Tibial nerve (tissue), 4 donors: ENCODE results near the gene TLR5.

Experiments used
- EP300 ChIP-seq, 2 donors: sonication (generic); formaldehyde crosslinking; IDR thresholded peaks; one replicate each; pipeline ENCODE4 v1.6.1; 2017; ENCODE audit warnings: antibody characterized with exemption in 2 of 2, mild to moderate bottlenecking in 1 of 2
- POLR2A ChIP-seq, 2 donors: fragments of 450-650 bp; IDR thresholded peaks; one replicate each; pipeline ENCODE4 v1.6.1; 2017; ENCODE audit warnings: antibody characterized with exemption in 2 of 2, mild to moderate bottlenecking in 2 of 2, moderate library complexity in 2 of 2
- TF ChIP-seq, protein P1 (sequence below), 5 experiments: fragments of 200-600 bp in 3 of 5; fragments of 450-650 bp in 2 of 5; sonication (generic) in 3 of 5; IDR thresholded peaks; one replicate each; pipeline ENCODE4 v1.5.1; 2016 to 2019; ENCODE audit warnings: antibody characterized with exemption in 5 of 5, mild to moderate bottlenecking in 3 of 5, moderate library complexity in 2 of 5

GRCh38 chr1:223109581-223110026 is 33.4 kb downstream of the TLR5 start:
- TF ChIP-seq, protein P1, sequence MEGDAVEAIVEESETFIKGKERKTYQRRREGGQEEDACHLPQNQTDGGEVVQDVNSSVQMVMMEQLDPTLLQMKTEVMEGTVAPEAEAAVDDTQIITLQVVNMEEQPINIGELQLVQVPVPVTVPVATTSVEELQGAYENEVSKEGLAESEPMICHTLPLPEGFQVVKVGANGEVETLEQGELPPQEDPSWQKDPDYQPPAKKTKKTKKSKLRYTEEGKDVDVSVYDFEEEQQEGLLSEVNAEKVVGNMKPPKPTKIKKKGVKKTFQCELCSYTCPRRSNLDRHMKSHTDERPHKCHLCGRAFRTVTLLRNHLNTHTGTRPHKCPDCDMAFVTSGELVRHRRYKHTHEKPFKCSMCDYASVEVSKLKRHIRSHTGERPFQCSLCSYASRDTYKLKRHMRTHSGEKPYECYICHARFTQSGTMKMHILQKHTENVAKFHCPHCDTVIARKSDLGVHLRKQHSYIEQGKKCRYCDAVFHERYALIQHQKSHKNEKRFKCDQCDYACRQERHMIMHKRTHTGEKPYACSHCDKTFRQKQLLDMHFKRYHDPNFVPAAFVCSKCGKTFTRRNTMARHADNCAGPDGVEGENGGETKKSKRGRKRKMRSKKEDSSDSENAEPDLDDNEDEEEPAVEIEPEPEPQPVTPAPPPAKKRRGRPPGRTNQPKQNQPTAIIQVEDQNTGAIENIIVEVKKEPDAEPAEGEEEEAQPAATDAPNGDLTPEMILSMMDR (IDR thresholded peaks at IDR 0.05), result no peak
- TF ChIP-seq POLR2A (IDR thresholded peaks at IDR 0.05), result no peak
- TF ChIP-seq EP300 (IDR thresholded peaks at IDR 0.05), result no peak
